Colon (tissue), 2 donors: ENCODE data around the gene TMEM225B.
"Not testable (repeated sequence)": the region's sequence is repeated elsewhere in the genome, so short reads cannot be mapped to it uniquely, and the experiment has no call there.

Experiments
- FAIRE-seq: peaks from 2 replicates; lab custom pipeline; 2012; peaks lifted over from hg19 to GRCh38; lab: Jason Lieb, UNC
- donor health status: control.
- donor health status: control.

TMEM225B gene, protein sequence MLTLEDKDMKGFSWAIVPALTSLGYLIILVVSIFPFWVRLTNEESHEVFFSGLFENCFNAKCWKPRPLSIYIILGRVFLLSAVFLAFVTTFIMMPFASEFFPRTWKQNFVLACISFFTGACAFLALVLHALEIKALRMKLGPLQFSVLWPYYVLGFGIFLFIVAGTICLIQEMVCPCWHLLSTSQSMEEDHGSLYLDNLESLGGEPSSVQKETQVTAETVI

DNA sequence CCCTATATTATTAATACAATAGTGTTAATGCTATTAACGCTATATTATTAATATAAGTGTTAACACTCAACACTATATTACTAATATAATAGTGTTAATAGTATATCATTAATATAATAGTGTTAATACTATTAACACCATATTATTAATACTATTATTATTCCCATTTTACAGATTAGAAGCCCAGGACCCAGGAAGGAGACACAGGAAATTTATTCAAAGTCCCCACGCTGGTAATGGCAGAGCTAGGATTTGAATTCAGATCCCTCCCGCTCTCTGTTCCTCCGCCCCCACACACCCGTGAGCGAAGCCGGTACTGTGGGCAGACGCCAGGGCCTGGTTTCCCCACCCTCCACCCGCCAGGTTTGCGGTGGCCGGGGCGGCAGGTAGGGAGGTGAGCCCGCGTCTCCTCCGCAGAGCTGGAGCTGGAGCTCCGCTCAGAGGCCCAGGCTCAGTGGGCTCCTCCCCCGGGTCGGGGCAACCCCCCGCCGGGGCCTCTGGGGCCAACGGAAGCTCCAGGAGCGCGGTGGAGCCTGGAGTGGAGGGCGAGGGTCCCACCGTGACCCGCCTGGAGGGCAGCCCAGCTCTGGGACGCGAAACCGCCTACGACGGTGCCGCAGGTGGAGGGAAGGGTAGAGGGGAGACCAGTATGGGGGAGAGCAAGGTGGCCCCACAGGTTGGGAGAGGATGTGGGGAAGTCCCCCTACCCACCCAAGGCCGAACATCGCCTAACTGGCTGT, at the start of gene TMEM225B:
Gene TMEM225B (plus strand): TSS at position 506 of the 740 bp plus-strand sequence. CDS start 6,122 bp downstream, outside the sequence.
- FAIRE-seq, result no peak

DNA sequence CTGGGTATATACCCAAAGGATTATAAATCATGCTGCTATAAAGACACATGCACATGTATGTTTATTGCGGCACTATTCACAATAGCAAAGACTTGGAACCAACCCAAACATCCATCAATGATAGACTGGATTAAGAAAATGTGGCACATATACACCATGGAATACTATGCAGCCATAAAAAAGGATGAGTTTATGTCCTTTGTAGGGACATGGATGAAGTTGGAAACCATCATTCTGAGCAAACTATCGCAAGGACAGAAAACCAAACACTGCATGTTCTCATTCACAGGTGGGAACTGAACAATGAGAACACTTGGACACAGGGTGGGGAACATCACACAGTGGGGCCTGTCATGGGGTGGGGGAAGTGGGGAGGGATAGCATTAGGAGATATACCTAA, 48.5 kb upstream of the TMEM225B start:
- FAIRE-seq, result not testable (repeated sequence)

DNA sequence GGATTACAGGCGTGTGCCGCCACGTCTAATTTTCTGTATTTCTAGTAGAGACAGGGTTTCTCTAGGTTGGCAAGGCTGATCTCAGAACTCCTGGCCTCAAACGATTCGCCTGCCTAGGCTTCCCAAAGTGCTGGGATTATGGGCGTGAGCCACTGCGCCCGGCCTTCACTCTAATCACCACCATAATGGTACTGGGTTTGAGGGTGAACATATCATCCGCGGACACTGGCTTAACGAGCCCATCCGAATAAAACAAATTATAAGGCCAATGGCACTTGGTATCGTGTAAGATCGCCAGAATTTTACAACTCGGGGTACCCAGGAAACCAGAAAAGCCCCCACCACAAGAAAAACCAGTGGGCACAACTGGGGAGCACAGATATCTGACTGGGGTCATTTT, 46.7 kb upstream of the TMEM225B start:
- no peak for FAIRE-seq

DNA sequence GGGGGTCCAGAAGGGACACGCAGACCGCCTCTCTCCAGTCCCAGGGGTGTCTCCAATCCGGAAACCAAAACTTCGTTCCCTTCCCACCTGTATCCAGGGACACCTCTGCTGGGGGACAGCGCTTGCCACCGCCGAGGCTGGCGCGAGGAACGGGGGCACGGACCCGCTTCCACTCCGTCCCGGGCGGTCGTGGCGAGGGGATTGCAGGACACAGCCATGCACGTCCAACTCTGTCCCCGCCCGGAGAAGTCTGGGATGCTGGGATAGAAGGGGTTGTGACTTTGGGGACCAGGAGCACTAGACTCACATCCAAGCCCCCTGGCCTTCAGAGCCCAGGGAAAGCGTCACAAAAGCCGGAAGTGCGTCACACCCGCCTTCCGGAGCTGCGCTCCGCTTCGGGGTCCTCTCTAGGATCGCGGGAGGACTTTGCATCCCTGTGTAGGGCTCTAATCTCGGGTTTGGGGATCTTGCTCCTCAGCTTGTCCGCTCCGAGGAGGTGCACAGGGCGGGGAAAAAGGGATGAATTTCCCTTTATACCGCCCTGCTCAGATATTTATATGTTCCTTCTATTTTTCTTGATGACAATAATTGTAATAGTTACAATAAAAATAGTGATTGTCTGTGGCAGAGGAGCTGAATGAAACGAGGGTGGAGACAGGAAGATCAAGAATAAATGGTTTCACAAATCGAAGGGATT, 46.2 kb upstream of the TMEM225B start, which contains the start of gene FAM200A:
Gene FAM200A (minus strand): TSS at position 348 of the 697 bp plus-strand sequence. CDS start 3,707 bp downstream, outside the sequence.
- FAIRE-seq, result no peak

DNA sequence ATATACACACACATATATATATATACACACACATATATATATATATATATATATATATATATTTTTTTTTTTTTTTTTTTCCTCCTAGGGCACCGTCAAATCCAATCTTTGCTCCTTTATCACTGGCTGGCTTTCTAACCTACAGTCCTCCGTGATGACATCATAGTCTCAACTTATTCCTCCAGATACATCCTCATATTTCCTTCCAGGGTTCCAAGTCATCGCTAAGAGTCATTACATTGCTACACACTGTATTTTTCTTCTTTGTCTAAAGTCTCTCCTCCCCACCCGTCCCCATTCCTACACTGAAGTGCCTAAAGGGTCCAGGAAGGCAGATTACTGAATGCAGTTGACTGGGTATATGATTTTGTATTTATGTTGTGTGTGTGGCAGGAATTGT, 45.0 kb upstream of the TMEM225B start:
- no peak for FAIRE-seq

DNA sequence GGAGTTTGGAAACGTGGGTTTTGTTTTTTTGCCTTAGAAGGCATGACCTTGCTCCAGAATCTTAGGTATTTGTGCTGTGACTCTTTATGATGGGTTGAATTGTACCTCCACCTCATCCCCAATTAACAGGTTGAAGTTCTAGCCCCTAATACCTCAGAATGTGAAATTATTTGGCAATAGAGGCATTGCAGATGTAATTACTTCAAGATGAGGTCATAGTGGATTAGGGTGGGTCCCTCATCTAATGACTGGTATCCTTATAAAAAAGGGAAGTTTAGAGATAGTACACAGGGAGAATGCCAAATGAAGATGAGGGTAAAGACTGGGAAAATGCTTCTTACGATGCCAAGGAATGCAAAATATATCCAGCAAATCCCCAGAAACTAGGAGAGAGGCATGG, 43.1 kb upstream of the TMEM225B start:
- FAIRE-seq, result no peak

DNA sequence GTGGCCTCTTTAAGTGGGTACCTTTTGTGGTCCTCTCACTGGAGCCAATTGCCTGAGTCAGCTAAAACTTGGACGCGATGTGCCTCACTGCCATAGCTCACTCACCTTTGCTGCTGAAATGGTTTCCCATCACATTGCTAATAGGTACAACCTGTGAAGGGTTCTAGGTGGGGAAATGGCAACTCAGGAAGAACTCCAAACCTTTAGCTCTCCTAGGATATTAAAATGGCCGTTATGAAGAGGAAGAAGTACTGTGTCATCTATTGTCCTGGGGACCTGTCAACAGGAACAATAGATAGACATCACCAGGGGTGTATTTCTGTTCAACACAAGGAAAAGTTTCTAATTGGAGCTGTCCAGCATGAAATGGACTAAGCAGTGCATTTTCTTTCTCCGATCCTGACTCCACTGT, 40.9 kb upstream of the TMEM225B start:
- no peak for FAIRE-seq

DNA sequence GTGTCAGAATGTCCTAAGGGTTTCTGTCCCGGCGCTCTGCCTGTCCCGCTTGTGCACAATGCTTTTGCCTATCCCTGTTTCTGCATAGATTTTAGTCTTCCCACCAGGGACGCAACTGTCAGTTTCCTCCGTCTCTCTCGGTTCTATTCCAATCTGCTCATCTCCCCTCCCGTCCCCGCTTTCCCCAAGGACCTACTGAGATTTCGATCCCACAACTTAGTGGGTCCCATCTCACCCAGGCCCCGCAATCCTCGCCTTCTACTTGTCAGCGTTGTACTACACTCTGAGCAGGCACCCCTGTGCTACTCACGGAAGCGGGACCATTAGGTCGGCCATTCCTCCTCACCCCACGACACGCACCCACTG, 40.1 kb upstream of the TMEM225B start:
- FAIRE-seq, result no peak

DNA sequence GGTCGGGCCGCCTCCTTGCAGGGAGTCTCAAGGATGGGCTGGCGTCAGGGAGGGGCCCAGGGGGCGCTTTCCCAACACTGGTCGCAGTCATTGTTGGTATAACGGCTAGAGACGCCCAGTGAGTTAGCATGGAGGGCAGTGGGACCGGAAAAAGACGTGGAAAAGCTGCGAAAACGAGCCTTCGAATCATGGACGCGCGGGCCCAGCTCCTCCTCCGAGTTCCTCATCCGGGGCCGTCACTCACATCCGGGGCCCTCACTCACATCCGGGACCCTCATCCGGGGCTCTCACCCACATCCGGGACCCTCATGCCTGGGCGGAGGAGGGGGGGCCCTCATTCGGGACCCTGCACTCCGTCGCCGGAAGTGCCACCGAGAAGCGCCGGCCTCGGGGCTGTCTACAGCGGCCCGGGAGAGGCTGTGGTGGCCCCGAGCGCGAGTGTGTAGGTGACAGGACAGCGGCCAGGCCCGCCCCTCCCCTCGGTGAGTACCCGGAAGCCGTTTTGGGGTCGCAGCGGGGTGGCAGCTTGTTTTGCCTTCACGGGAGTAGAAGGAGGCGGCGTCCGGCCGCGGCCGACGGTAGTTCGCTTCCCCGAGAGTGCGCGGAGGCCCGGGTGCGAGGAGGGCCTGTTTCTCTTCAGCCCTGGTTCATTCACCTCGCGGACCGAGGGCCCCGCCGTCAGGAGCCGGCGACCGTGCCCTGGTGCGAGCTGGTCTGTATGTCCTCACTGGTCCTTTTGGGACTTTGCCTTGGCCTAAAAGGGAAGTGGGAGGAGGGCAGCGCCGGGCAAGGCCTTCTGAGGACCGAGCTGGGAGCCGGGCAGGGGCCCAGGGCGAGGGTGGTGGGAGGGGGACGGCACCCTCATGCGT, 39.5 kb upstream of the TMEM225B start, which contains the start of gene ZNF655:
Gene ZNF655 (plus strand): TSS at position 337 of the 869 bp plus-strand sequence. CDS start 1,918 bp downstream, outside the sequence.
- no peak for FAIRE-seq

DNA sequence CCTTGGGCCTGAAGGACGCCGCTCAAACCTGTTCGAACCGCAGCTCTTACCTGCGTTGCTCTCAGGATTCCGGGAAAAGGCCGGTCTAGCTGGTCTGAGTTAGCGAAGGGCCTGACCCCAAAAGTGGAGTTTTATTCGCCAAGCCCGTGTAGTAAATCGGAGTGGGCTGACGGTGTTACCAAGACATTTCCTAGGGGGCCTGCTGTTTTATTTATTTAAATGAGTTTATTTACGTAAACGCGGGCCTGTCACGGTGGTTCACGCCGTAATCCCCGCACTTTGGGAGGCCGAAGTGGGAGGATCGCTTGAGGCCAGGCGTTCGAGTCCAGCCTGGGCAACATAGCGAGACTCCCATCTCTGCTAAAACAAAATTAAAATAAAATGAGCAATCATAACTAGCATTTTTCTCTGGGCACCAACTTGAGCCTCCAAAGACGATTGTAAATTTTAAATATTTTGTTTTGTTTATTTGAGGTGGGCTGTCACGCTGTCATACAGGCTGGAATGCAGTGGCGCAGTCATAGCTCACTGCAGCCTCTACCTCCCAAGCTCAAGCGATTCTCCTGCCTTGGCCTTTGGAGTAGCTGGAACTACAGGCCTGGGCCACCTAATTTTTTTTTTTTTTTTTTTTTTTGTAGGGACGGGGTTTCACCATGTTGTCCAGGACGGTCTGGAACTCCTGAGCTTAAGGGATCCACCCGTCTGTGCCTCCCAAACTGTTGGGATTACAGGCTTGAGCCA, 38.7 kb upstream of the TMEM225B start:
- FAIRE-seq, result no peak

DNA sequence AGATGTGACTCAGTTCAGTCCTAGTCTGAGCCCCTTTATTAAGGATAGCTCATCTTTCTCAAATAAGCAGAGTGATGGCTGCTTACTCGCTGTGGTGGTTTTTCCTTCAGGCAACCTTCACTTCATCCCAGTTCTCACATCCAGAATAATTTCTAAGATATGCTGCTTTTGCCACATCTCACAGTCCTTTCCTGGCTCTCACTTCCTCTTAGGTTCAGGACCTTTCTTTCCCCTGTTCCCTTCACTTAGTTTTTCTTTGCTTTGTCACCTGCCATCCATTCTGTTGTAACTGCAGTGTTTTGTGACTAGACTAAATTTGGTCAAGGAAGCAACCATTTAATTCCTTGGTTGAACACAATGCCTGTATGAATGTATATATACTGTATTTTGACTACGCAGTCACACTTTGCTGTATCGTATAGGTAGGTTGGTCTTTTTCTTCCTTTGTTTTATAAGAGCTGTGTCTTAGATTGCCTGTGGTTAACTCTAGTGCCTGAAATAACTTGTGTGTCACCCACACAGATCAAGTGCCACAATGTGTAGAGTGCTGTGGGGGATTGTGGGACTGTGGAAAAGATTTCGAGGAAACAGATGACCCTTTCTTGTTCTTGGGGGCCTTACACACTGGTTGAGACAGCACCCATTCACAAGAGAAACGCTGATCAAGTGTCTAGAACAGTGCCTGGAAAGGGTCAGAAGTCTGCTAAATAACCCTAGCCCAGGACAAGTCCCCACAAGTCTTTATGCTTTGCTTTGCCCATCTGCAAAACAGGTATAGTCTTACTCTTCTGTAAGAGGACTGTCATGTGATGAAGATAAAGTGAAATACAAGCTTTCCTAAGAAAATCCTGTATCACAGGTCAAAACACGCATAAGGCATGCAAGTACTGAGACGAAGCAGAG, 37.0 kb upstream of the TMEM225B start:
- FAIRE-seq, result no peak

DNA sequence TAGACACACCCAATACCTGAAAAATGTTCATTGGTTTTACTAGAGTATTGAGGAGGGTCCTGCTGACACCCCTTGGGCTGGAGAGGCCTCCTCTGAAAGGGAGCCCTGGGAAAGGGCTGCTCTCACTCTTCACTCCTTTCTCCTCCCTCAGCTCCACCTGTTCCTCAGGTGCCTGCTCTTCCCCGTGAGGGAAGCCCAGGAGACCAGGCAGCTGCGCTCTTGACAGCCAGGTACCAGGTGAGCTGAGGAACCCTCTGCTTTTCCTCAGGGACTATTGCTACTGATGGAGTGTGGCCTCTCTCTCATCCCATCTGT, 36.4 kb upstream of the TMEM225B start:
- no peak for FAIRE-seq

DNA sequence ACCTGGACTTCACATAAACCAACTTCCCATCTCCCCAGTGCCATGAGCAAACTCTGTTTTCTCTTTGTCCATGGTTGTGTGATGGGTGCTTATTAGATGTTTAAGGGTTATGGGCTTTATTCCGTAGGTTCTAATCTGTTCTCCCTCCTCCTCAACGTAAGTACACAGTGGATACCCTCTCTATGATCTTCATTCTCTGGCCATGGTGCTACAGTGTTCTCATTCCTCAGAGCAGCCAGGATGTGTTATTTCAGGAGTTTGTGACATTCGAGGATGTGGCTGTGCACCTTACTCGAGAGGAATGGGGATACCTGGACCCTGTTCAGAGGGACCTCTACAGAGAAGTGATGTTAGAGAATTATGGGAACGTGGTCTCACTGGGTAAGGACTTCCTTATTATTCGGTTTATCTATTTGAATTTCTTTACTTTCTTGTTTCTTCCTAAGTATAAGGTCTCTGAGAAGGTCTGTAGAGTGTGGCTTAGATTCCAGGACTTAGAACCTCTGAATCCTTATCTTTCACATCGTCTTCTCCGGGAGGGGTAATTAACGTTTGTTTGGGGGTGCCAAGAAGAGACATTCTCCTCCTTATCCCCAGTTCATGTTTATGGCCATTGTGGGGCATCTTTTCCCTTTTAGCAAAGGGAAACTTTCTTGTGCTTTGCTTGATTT, 35.8 kb upstream of the TMEM225B start:
- FAIRE-seq, result no peak

DNA sequence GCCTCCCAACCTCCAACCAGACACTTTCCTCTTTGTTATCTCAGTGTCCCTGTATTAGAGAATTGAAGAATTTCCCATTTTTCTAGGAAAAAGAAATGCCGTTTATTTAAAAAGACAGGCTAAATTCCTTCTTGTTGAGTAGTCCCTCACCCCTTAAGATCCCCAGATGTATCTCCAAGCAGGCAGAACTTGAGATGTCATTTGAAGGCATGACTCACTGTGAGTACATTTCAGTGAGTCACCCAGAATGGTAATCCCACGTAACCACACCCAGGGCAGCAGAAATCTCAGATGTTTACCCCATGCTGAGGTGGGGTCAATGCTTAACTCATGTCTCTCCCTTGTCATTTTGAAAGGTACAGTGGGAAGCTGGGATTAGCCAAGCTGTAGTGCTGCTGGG, 35.2 kb upstream of the TMEM225B start:
- no peak for FAIRE-seq

DNA sequence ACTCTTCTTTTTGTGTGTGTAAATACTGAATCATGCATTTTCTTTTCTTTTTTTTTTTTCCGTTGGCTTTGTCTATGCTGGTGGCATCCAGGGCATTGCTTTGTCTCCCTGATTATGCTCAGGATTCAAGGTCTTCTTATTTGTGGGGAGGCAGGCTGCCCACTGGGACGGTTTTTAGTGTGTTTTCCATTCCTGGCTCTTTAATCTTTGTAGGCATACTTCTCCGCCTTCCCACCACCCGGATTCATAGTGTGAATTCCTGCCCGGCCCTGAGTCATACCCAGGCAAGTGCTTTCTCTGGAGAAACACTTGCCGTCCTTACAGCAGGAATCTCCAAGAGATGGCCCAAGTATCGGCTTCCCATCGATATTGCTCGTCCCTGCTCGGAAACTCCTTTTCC, 34.4 kb upstream of the TMEM225B start:
- no peak for FAIRE-seq

DNA sequence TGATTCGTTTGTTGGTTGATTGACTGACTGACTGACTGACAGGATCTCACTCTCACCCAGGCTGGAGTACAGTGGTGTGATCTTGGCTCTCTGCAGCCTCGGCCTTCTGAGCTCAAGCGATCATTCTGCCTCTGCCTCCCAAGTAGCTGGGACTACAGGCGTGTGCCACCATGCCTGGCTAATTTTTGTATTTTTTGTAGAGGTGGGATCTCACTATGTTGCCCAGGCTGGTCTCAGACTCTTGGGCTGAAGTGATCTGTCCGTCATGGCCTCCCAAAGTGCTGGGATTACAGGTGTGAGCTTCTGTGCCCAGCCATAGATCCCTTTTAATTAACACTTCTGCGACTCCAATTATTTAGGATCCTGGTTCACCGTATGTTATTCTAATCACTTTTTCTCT, 29.3 kb upstream of the TMEM225B start:
- not testable (repeated sequence) for FAIRE-seq

DNA sequence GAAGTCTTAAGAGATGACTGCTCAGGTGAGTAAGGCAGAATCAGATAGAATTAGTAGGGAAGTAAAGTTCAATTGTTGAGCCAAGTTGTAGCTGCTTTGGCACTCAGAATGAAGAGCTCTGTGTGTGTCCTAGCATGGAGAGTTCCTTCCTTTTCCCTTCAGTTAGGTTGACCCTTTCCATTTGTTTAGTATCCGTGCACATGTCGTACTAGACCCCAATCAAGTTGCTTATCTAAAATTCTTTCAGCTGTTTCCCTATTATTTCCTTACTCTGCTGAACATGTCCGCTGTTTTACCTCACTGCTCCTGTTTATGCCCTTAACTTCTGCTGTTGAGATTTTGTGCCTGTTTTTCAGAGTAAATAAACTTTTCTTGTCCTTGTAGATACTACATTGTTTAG, 26.3 kb upstream of the TMEM225B start:
- no peak for FAIRE-seq

DNA sequence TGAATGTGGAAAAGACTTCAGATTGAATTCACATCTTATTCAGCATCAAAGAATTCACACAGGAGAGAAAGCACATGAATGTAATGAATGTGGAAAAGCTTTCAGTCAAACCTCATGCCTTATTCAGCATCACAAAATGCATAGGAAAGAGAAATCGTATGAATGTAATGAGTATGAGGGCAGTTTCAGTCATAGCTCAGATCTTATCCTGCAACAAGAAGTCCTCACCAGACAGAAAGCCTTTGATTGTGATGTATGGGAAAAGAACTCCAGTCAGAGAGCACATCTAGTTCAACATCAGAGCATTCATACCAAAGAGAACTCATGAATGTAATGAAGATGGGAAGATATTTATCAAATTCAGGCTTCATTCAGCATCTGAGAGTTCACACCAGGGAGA, 24.8 kb upstream of the TMEM225B start:
- no peak for FAIRE-seq

DNA sequence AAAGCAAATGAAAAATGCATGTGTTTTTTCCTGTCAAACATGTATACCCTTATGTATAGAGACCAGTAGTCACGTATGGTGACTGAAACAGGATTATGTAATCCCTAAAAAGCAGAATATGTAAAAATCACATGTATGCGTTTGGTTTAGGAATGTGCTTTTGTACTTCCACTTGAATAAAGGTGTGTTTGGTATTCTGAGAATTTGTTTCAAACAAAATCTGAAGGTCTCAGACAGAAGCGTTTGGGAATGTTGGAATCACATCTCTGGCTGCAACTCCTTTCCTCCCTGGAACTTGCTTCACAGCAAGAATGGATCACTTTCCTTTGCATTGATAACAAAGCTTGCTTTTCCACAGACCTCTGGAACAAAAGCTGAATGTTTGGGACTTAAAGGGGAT, 21.8 kb upstream of the TMEM225B start:
- no peak for FAIRE-seq
